ENCODE data around the gene EMX1.

The EMX1 gene

DNA sequence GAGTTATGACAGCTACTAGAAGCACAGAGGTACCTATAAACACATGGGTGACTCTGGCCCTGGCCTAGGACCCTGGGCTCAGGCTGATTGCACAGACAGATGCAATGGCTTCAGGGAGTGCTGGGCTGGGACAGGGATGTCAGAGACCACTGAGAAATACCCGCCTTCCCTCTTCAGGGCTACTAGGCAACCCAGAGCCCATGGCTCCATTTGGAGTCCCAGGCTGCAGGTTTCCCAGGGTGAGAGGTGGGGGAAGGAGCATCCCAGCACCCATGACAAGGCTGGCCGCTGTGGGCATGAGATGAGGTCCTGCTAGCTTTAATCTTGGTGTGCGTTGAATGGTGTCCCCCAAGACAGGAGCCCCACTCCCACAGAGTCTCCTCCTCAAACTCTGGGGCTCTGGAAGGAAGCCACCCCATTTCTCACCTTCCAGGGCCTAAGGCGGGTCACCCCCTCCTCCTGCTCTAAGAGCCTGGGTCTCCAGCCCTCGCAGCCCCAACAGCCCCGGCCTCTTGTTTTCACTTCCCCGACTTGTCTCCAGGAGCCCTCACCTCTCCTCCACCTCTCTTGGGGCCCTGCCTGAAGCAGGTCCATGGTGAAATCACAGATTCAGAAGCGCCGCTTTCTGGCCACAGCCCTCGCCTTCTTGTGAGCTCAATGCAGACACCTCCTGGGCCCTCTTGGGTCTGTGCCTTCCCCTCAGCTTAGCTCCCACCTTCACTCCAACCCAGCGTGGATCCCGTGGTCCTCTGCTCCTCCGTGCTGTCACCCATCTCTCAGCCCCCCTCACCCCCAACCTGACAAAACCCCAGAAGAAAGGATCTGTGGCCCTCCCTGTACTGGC, 41.4 kb downstream of the EMX1 start:
- DNase-seq (ENCODE audit: low read depth, low spot score) = no peak

DNA sequence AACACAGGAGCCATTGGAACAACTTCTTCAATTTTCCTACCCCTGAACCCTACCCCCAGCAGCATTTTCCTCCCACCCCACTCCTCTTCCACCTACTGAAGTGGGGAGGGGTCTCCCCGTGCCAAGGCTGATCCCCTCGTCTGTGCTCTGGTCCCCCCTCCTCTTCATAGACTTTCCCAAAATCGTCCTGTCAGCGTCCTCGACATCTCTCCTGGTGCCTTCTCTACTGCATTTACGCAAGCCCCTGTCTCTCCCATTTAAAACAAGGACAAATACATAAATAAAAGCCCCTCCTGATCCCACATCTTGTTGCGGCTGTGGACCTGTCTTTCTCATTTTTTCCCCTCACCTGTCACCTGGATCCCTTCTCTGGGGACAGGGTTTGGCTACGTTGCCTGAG, 42.2 kb downstream of the EMX1 start:
- DNase-seq (ENCODE audit: low read depth, low spot score) = no peak

DNA sequence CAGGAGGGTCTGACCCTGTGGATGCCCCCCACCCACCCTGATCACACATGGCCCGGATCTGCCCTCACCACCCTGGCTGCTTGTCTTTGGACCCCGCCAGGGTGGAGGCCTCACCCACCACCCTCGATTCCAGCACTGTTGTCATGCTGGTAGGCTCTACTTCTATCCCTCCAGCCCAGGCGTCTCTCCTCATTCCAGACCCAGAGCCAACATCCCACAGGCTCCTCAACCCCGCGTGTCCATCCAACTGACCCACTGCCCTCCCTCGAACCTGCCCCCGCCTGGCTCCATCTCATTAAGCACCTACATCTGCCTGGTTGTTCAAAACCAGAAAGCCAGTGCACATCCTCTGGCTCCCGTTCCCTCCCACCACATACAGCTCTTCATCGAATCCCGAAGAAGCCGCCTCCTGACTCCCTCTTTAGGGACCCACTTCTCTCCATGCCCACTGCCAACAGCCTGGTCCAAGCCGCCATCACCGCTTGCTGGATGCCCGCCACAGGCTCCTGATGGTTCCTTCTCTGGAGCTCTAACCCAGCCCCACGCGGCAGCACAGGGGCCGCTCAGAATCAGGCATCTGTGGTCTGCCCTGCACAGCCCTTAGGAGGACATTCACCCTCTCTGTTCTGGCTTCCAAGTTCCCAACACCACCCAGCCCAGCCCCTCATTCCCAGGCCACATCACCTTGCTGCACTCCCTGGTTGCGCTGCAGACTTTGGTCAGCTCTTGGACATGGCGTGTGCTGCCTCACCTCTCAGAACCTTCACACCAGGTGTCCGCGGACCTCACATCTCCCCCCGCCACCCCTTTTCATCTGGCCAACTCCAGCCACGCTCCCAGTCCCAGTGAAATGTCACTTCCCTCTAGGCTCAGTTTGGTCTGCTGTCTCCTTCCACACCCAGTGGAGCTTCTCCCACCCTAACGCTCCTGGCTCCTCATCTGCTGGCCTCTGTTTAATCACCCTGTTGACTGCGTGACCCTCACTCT, 43.0 kb downstream of the EMX1 start:
- DNase-seq (ENCODE audit: low read depth, low spot score) = no peak

GRCh38 chr2:72961036-72961720, 43.9 kb downstream of the EMX1 start:
- no peak for DNase-seq (ENCODE audit: low read depth, low spot score)

GRCh38 chr2:72961853-72962468, 44.6 kb downstream of the EMX1 start:
- DNase-seq (ENCODE audit: low read depth, low spot score) = no peak

DNA sequence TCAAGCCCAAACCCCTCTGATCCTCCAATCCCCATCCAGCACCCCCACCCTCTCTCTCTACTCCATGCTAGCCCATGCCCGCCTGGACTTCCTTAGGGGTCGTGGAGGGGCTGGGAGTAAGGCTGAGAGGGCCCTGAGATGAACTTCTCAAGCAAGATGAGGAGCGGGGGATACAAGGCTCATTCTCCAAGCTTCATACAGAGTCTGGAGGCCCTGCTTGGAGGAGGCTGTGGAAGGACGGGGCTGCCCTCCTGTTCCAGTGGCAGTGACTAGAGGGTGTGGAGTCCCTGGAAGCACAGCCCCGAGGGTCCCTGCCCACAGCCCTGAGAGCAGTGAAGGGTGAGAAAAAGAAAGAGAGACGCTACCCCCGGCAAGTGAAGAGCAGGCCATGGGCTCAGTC, 45.6 kb downstream of the EMX1 start:
- DNase-seq (ENCODE audit: low read depth, low spot score) = no peak

- no peak for DNase-seq (ENCODE audit: low read depth, low spot score)
These were observed 46.3 kb downstream of the EMX1 start for GRCh38 chr2:72963423-72964145.

- DNase-seq (ENCODE audit: low read depth, low spot score) = no peak
These were observed 46.8 kb downstream of the EMX1 start for GRCh38 chr2:72964146-72964525.

DNA sequence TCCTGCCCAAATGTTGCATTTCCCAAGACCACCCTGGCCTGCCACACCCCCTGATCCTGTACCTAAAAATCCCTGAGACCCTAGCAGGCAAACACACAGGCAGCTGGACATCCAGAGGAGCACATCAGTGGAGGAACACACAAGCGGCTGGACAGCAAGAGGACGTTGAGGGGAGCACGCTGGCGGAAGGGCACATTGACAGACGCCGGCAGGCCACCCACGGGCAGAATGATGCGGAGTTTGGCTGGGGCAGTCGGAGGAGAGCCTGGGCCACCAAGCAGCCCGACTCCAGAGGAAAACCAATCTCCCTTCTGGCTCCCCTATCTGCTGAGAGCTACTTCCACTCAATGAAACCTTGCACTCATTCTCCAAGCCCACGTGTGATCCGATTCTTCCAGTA, 47.7 kb downstream of the EMX1 start:
- no peak for DNase-seq (ENCODE audit: low read depth, low spot score)

DNA sequence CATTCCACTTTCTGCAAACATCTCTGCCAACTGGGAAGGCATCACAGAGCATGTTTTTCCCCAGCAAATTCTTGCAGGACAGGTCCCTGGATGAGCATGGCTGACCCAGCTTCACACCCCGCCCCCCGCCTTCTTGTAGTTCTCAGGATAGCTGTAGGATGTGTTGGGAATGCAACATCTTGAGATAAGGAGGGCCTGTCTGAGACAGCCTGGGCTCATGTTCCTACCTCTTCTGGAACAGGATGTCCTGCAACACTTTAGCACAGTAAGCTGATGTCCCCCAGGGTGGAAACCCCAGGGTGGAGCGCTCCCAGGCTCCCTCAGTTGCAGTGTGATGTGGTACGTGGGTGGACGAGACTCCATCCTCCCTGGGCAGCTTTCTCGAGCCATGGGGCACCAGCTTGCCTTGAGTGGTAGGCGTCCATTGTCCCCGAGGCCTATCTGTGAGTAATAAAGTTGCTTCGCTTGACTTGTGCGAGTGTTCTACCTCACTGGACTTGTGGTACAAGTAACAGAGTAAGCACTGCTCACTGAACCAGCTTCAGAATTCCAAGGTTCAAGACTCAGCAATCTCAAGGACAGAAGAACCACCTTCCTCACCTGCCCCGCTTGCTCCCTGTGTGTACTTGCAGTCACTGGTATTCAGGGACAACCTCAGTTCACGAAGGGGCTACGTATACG, 48.6 kb downstream of the EMX1 start:
- no peak for DNase-seq (ENCODE audit: low read depth, low spot score)

DNA sequence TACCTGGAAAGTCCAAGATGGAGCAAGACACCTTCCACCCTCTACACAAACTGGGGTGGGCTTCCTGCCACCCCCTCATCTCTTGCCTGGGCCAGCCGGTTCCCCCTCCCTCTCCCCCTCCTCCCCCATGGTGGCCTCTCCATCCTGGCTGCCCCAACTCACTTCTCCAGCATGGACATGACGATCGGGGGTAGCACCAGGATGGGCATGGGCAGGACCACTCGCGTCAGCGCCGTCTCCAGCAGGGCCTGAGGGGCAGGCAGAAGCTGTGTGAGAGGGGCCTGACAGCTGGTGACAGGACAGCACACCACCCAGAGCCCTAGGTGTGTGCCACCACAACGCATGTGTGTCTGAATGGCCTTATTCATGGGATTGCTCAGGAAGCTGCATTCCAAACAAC, 51.0 kb downstream of the EMX1 start:
- DNase-seq (ENCODE audit: low read depth, low spot score) = no peak

DNA sequence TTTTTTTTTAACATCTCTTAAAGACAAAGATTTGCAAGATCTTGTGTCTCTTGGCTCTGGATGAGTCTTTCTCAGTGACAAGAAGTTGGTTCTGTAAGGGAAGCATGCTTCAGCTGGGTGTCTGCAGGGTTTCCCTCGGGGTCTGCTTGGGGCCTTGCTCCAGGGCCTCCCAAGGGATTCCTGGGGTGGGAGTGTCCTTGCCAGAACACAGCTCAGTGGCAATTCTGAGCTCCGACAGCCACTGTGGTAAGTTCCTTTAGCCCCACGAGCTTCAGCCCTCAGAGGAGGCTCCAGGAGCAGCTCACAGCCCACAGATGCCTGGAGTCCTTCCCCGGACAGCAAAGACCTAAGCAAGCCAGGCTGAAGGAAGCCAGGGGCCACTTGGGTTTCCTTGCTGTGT, 52.4 kb downstream of the EMX1 start:
- DNase-seq (ENCODE audit: low read depth, low spot score) = no peak

- no peak for DNase-seq (ENCODE audit: low read depth, low spot score)
These were observed 53.7 kb downstream of the EMX1 start for GRCh38 chr2:72971036-72971435.

DNA sequence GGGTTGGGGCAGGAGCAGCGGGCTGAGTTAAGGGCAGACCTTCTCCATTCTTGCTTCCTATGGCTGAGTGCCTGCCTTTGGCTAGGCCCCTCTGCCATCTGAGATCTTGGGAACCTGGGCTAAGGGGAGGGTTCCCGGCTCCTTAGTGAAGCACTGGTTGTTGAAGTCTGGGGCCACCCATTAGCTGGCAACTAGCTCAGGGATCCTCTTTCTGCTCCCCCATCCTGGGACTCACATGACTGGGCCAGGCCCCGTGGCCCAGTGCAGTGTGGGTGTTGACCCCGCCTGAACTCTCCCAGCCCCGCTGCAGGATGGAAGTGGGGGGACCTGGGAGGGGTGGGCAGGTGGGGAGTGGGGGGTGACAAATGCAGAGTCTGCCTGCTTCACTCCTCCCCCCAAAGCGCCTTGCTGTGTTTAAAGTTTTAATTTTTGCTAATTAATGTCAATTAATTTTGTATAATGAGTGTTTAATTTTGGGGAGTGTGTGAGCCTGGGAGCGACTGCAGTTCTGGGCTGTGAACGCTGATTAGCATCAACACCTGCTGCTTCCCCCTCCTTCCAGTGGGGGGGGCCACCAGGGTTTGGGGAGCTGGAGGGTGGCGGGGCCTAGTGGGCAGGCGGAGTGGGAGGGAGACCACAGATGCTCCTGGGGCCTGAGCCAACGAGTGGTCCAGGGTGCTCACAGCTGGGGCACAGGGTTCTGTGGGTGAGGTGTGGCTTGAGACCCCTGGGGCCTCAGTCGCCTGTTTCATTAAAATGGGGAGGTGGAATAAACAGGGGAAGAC, 55.2 kb downstream of the EMX1 start:
- DNase-seq (ENCODE audit: low read depth, low spot score) = no peak

DNA sequence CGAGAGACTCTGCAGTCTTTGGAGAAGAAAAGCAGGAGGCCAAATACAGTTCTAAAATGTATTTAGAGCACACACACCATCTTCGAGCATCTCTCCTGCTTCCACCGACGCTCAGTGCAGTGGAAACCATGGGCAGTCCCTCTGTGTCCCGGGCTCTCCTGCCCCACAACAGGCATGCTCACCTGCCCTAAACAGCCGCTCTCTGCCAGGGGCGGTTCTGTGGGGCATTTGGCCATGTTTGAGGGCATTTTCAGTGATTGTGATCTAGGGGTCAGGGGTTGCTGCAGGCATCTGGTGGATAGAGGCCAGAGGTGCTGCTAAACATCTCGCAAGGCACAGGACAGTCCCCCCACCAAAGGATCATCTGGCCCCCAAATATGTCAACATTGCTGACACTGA, 55.8 kb downstream of the EMX1 start:
- no peak for DNase-seq (ENCODE audit: low read depth, low spot score)

DNA sequence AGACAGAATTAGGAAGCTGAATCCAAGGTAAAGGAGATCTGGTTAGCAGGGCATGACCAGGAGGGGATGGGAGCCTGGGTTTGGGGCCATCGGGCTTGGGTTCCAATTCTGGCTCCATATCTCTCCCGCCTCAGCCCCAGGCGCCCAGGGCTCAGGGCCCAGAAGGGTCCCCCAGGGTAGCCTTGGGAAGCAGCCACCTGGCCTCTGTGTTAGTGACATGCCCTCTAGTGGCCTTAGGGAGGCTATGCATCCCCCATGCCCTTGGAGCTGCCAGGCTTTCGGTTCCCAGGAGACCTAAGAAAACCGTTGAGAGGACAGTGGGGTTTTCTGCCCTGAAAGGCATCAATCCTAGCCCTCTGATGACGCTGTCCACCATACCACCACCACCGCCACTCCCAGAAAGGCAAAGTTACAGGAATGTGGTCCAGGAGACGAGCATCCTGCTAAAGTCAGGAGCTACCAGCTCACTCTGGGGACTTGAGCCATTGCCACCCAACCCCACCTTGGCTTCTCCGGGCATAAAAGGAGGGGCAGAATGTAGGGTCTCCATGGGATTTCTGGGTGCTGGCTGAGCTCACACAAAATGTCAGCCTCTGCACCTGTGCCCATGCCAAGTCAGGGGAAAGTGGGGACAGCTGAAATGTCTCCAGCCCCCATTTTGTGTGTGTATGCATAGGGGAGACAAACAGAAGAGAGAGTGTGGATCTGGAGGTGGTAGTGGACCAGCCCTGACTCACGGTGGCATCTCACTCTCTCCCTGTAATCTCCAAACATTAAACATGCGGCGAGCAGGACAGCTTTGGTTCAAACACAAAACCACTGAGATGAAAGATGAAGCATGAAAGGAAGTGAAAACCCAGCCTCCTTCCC, 56.5 kb downstream of the EMX1 start:
- no peak for DNase-seq (ENCODE audit: low read depth, low spot score)

DNA sequence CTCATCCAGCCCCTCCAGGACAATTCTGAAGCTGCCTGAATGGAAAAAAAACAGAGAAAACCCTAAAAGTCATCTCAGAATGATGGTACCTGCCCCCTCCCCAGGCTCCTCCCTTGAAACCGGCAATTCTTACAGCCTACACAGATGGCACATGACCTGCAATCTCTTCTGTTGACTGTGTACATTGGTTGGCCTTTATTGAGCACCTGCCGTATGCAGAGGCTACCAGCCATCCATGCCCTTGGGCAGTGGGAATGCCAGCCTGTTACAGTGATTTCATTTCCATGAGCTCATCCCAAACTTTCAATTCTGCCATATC, 57.1 kb downstream of the EMX1 start:
- DNase-seq (ENCODE audit: low read depth, low spot score) = no peak

DNA sequence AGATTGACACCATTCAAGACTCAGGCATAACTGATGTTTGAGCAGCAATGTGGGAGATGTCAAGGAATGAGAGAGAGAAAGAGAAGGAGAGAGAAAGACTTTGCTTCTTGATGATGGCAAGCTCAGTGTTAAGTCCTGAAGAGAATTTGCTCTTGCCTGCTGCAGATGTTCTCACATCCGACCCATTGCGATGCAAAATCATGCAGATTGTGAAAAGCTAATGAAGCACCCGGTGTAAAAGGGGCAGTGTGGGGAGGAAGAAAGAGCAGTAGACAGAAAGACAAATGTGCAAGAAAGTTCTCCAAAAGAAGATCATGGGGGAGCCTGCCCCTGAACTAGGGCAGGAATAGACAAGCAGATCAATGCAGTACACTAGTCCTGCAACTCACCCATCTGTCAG, 57.7 kb downstream of the EMX1 start:
- no peak for DNase-seq (ENCODE audit: low read depth, low spot score)

GRCh38 chr2:72979896-72980295, 62.6 kb downstream of the EMX1 start:
- no peak for DNase-seq (ENCODE audit: low read depth, low spot score)
